Epithelial cell of proximal tubule (primary cell): ENCODE results near the gene MAPK9. TPM values are rescaled to one million over a fixed set of nuclear protein-coding genes. Genes with fewer than 3 reads are reported as not detected.

Source experiments
- DNase-seq: peaks from one replicate; pipeline ENCODE4 v3.0.0-alpha.2; 2011; ENCODE audit warnings: low read depth
- H3K4me3 ChIP-seq: 2 replicates; pipeline ENCODE4 v1.5.1; 2011; ENCODE audit warnings: low read depth, mild to moderate bottlenecking, low read length
- CTCF ChIP-seq: conservative IDR thresholded peaks from 2 replicates; pipeline ENCODE4 v1.5.1; 2012; ENCODE audit warnings: low read depth, mild to moderate bottlenecking, low read length
- total RNA-seq: library from RNA; depleted of rRNA; stranded (reverse); fragments of >200 nt; gene quantifications from 2 replicates; pipeline ENCODE4 v1.2.3, GENCODE V29; 2015

The MAPK9 gene
- total RNA-seq, 1 donor from 2014 or later, result 22.0 TPM

GRCh38 chr5:180331647-180331950 is 39.7 kb upstream of the MAPK9 start:
- no peak for DNase-seq
- no peak overlapping the region for H3K4me3 ChIP-seq

GRCh38 chr5:180330810-180331646 is 39.1 kb upstream of the MAPK9 start:
- H3K4me3 ChIP-seq, result no peak overlapping the region
- no peak for TF ChIP-seq CTCF
- peak; percentile 71 for DNase-seq

More at GRCh38 chr5:180331647-180331950, 39.7 kb upstream of the MAPK9 start:
- TF ChIP-seq CTCF, result no peak

GRCh38 chr5:180330270-180330648 is 38.4 kb upstream of the MAPK9 start:
- no peak for TF ChIP-seq CTCF
- H3K4me3 ChIP-seq, result no peak overlapping the region
- DNase-seq, result no peak

- TF ChIP-seq CTCF, result no peak
Observed at GRCh38 chr5:180329606-180330269, 37.9 kb upstream of the MAPK9 start.

GRCh38 chr5:180329138-180329435 is 37.2 kb upstream of the MAPK9 start:
- no peak overlapping the region for H3K4me3 ChIP-seq
- TF ChIP-seq CTCF, result no peak
- DNase-seq, result no peak

More at GRCh38 chr5:180329606-180330269, 37.9 kb upstream of the MAPK9 start:
- no peak for DNase-seq
- H3K4me3 ChIP-seq, result no peak overlapping the region

GRCh38 chr5:180328296-180329137 is 36.6 kb upstream of the MAPK9 start:
- TF ChIP-seq CTCF, result peak; percentile 85
- DNase-seq, result no peak
- no peak overlapping the region for H3K4me3 ChIP-seq
